HG03558 (cell line): Measurements from ENCODE around the gene WDR59.

ENCODE experiments used
- ATAC-seq: cut with Tn5 transposase; IDR thresholded peaks from one replicate; pipeline ENCODE4 v1.9.1; 2021; ENCODE audit warnings: moderate number of reproducible peaks; ENCODE audit not compliant: unreplicated experiment; ENCODE audit errors: extremely low read depth

Gene WDR59

DNA sequence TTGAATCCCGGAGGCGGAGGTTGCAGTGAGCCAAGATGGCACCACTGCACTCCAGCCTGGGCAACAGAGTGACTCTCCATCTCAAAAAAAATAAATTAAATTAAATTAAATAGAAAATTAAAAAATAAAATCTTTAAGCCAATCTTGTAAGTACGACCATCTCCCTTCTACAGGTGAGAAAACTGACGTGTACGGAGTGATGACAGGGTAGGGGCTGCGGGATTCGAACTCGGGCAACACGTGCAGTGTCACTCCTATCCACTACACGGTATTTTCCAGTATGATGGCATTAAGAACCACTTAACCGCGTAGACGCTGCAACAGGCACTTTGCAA, 762 bp downstream of the WDR59 start:
- no peak for ATAC-seq

DNA sequence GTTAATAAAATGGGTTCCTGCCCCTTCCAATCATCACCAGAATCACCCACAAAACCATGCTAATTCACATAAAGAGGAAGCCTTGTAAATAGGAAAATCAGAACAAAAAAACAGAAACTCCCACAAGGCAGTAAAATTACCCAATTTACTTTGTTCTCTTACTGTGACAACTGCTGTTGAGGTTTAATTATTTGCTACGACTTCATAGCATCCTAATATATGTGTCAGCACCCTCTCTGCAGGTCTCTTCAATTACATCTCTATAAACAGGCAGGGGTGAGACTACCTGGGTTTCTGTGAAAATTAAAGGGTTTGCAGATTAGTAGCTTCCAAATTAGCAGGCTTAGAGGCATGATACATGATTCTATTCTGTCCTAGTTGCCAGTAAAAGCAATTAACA, 2.7 kb downstream of the WDR59 start:
- no peak for ATAC-seq

DNA sequence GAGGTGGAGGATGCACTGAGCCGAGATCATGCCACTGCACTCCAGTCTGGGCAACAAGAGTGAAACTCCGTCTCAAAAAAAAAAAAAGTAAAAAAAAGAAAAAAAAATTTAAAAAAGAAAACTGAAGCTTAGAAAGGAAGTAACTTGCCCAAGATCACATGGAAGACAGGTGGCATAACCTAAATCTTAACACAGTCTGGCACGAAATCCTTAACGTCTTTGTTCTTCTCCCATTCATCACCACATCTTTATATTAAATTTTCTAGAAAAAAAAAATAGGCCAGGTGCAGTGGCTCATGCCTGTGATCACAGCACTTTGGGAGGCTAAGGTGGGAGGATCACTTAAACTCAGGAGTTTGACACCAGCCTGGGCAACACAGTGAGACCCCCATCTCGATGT, 9.3 kb downstream of the WDR59 start:
- no peak for ATAC-seq

- no peak for ATAC-seq
Observed at GRCh38 chr16:74973304-74973703, 11.6 kb downstream of the WDR59 start.

- ATAC-seq = no peak
Observed at GRCh38 chr16:74954763-74955162, 30.2 kb downstream of the WDR59 start.

- no peak for ATAC-seq
Observed at GRCh38 chr16:74951681-74952080, 33.2 kb downstream of the WDR59 start.

- ATAC-seq = no peak
Observed at GRCh38 chr16:74951206-74951605, 33.7 kb downstream of the WDR59 start.

DNA sequence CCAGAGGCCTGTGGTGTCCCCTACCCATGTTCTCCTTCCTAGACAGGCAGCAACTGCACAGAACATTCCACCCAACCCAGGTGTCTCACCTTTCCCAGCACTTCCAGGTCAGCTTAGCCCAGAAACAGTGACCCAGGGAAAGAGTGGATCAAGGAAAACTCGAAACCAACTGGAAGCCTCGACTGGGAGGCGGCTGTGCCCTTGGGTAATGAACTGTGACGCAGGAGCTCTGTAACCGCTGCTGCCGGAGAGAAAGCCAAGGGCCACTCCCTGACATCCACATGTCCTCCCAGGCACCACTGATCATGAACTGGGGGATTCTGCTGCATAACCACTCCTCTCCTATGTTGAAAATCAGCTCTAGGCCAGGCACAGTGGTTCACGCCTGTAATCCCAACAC, 34.4 kb downstream of the WDR59 start:
- no peak for ATAC-seq

GRCh38 chr16:74949309-74949708, 35.6 kb downstream of the WDR59 start:
- no peak for ATAC-seq

DNA sequence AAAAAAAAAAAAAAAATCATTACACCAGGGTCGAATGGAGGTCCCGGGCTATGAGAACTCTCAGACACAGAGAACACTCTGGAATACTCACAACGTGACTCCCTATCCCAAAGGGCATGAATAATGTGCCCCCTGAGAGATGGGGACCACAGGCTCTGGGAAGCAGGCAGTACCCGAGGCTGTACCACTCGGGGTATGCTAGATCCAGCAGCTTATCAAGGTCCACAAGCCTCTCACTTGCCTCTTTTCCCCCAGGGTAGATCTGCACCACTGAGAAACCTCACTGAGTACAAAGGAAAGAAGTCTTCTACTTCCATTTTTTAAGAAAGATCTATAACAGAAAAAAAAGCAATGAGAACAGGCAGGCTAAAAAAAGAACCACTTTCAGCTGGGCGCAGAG, 40.5 kb downstream of the WDR59 start:
- ATAC-seq = no peak

GRCh38 chr16:74942977-74943918, 41.7 kb downstream of the WDR59 start:
- ATAC-seq = no peak

DNA sequence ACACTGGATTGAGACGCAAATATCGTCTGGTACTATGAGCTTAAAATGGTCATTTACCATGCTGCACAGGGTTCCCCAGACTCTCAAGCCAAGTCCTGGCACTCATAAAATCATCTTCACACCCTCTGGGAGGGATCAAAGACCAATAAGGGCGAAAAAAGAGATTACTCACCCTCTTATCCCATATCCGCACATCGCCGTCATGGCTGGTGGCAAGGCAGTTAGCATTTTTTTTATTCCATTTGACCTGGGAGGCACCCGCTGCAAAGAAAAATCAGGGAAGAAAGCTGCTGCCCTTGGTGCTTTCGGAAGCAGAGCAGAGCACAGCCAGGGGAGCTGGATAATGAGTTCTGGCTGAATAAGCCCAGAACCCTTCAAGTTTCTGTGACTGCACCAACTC, 42.4 kb downstream of the WDR59 start:
- no peak for ATAC-seq

GRCh38 chr16:74939688-74940087, 45.2 kb downstream of the WDR59 start:
- ATAC-seq = no peak

GRCh38 chr16:74936902-74937560, 47.9 kb downstream of the WDR59 start:
- peak; percentile 83 for ATAC-seq

DNA sequence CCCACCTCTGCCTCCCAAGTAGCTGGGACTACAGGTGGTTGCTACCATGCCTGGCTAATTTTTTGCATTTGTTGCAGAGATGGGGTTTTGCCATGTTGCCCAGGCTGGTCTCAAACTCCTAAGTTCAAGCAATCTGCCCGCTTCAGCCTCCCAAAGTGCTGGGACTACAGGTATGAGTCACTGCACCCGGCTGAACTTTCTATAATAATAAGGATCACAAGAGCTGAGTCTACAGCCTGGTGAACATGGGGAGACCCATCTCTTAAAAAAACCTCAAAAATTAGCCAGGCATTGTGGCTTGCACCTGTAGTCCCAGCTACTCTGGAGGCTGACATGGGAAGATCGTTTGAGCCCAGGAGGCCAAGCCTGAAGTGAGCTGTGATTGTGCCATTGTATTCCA, 53.5 kb downstream of the WDR59 start:
- no peak for ATAC-seq

GRCh38 chr16:74929636-74930035, 55.3 kb downstream of the WDR59 start:
- no peak for ATAC-seq

GRCh38 chr16:74926805-74927204, 58.1 kb downstream of the WDR59 start:
- ATAC-seq = no peak

GRCh38 chr16:74923766-74924460, 61.0 kb downstream of the WDR59 start:
- ATAC-seq = no peak

DNA sequence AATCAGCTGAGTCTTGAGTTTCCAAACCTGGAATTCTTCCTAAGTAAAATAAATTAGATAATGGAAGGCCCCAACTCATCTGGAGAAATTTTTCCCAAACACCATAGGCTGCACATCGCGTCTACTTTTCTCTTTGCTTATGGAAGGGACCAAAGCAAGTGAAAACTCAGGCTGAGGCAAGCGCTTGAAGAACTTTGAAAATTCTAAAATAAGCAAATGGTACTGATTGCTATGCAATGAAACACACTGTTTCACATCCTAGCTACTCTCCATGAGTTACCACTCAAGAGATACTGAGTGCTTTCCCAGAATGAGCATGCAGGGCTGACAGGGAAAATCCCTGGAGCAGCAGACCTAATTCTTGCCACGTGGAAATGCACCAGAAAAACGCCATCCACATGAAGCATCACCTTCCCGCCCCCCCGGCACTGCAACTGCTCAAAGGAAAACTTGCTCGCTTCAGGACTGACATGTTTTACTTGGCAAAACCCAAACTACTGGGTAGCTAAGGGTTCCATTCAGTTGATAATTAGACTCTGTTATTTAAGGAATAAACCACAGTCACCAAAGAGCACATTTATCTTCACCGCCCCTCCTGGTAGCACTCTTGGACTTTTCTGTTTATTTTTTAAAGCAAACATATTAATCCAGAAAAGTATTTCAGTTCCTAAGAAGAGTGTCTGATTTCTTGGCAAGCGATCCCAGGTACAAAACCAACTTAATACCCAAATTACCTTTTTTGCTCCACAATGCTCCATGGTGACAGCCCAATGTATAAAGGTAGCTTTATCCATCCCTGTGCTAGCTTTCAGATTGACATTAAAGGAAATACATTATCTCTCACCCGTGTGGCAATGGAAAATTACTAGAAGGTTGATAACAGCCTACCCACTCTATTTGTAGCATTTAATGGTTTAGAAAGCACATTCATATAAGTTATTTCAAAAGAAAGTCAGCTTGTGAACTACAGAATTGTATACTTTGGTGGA, 62.5 kb downstream of the WDR59 start:
- no peak for ATAC-seq

DNA sequence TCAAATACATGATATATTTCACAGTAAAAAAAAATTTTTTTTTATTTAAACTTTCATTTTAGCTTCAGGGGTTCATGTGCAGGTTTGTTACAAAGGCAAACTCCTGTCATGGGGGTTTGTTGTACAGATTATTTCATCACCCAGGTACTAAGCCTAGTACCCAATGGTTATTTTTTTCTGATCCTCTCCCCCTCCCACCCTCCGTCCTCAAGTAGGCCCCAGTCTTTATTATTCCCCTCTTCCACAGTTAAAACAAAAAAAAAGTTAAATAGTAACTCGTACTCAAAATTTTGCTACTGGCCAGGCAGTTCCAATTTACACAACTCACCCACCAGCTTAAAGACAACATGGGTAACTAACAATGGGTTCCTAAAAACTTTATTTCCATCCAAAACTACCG, 63.9 kb downstream of the WDR59 start:
- no peak for ATAC-seq
